ENCODE results near the gene KDM2A.

The KDM2A gene

GRCh38 chr11:67267188-67268080 lies 148.4 kb downstream of the KDM2A start:
- Histone ChIP-seq H3K27me3 (ENCODE audit: insufficient read depth, poor library complexity, severe bottlenecking) (no peaks in the 10 kb centered on the region), H3K4me1 (ENCODE audit: insufficient read depth, poor library complexity, severe bottlenecking) (peaks cover 44% of the 10 kb centered on the region), H3K4me3 (ENCODE audit: severe bottlenecking) (peak overlapping the region; percentile 97), H3K27ac (ENCODE audit: poor library complexity, severe bottlenecking) (peak overlapping the region; percentile 83), H3K36me3 (ENCODE audit: low read depth) (peaks cover 24% of the 10 kb centered on the region), H3K9me3 (ENCODE audit: severe bottlenecking) (no peaks in the 10 kb centered on the region)
- ATAC-seq (ENCODE audit: low read depth), result peak; percentile 14
- TF ChIP-seq CTCF (IDR thresholded peaks at IDR 0.05; ENCODE audit: poor library complexity, severe bottlenecking), result no peak
- DNase-seq (ENCODE audit: low spot score), result no peak

- H3K36me3 ChIP-seq (ENCODE audit: low read depth), result peaks cover 29% of the 10 kb centered on the region
- ATAC-seq (ENCODE audit: low read depth) (no peak), DNase-seq (ENCODE audit: low spot score) (no peak)
- H3K4me3 ChIP-seq (ENCODE audit: severe bottlenecking), result no peak overlapping the region
- no peaks in the 10 kb centered on the region for H3K9me3 ChIP-seq (ENCODE audit: severe bottlenecking)
- H3K27me3 ChIP-seq (ENCODE audit: insufficient read depth, poor library complexity, severe bottlenecking), result no peaks in the 10 kb centered on the region
- peak overlapping the region; percentile 83 for H3K27ac ChIP-seq (ENCODE audit: poor library complexity, severe bottlenecking)
- TF ChIP-seq CTCF (IDR thresholded peaks at IDR 0.05; ENCODE audit: poor library complexity, severe bottlenecking), result no peak
- H3K4me1 ChIP-seq (ENCODE audit: insufficient read depth, poor library complexity, severe bottlenecking), result peaks cover 35% of the 10 kb centered on the region
Measured at GRCh38 chr11:67268081-67268961, 149.3 kb downstream of the KDM2A start.

- no peak for DNase-seq (ENCODE audit: low spot score)
- ATAC-seq (ENCODE audit: low read depth), result no peak
- Histone ChIP-seq H3K27me3 (ENCODE audit: insufficient read depth, poor library complexity, severe bottlenecking) (no peaks in the 10 kb centered on the region), H3K36me3 (ENCODE audit: low read depth) (peaks cover 29% of the 10 kb centered on the region), H3K9me3 (ENCODE audit: severe bottlenecking) (no peaks in the 10 kb centered on the region), H3K27ac (ENCODE audit: poor library complexity, severe bottlenecking) (peak overlapping the region; percentile 83), H3K4me3 (ENCODE audit: severe bottlenecking) (no peak overlapping the region), H3K4me1 (ENCODE audit: insufficient read depth, poor library complexity, severe bottlenecking) (peaks cover 30% of the 10 kb centered on the region)
- no peak for TF ChIP-seq CTCF (IDR thresholded peaks at IDR 0.05; ENCODE audit: poor library complexity, severe bottlenecking)
Measured at GRCh38 chr11:67268962-67269268, 149.9 kb downstream of the KDM2A start.

GRCh38 chr11:67269401-67270255 lies 150.6 kb downstream of the KDM2A start:
- H3K27me3 ChIP-seq (ENCODE audit: insufficient read depth, poor library complexity, severe bottlenecking), result no peaks in the 10 kb centered on the region
- peaks cover 30% of the 10 kb centered on the region for H3K36me3 ChIP-seq (ENCODE audit: low read depth)
- no peak overlapping the region for H3K4me3 ChIP-seq (ENCODE audit: severe bottlenecking)
- peak overlapping the region; percentile 83 for H3K27ac ChIP-seq (ENCODE audit: poor library complexity, severe bottlenecking)
- no peaks in the 10 kb centered on the region for H3K9me3 ChIP-seq (ENCODE audit: severe bottlenecking)
- no peak for TF ChIP-seq CTCF (IDR thresholded peaks at IDR 0.05; ENCODE audit: poor library complexity, severe bottlenecking)
- no peak for ATAC-seq (ENCODE audit: low read depth)
- H3K4me1 ChIP-seq (ENCODE audit: insufficient read depth, poor library complexity, severe bottlenecking), result peaks cover 29% of the 10 kb centered on the region
- peak; percentile 38 for DNase-seq (ENCODE audit: low spot score)

Measured in RWPE2 (cell line).